ENCODE data around the gene DDR1. TPM values are rescaled to one million over a fixed set of nuclear protein-coding genes. Genes with fewer than 3 reads are reported as not detected.

DDR1 gene
- total RNA-seq, 2 donors from 2014 or later, result 140 to 151 TPM

DNA sequence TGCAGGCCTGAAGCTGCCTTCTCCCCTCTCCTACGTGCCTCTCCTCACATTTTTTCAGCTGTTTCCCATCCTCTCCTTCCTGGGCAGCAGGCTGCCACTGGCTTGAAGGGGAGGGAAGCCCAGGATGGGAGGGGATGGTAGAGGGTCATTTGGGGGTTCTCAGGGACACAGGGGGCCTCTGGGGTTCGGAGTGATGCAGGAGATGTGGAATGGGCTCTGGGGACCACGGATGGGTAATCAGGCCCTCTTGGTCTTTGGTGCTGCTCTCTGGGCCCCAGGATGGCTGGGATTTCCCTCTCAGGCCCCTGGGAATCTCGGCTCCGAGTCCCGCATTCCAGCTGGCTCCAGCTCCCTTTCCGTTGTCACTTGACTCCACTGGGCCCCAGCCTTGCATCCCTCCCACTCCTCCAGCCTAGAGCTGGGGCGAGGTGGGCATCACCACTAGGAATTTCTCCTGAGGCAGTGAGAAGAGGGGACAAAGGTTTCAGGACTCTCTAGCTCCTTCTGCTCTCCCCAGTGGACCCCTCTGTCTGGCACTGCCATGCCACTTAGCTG, 2.0 kb upstream of the DDR1 start:
- DNase-seq, result no peak
- Histone ChIP-seq H3K36me3 (ENCODE audit: control insufficient read depth, insufficient read depth, low read length) (no peaks in the 10 kb centered on the region), H3K4me3 (ENCODE audit: low read length) (peak overlapping the region; percentile 90), H3K9ac (ENCODE audit: extremely low read depth, low read length, poor library complexity, severe bottlenecking) (no peak overlapping the region), H3K27me3 (ENCODE audit: control insufficient read depth, insufficient read depth, low read length, poor library complexity, severe bottlenecking) (no peaks in the 10 kb centered on the region), H3K4me1 (ENCODE audit: control insufficient read depth, insufficient read depth, low read length) (peaks cover 18% of the 10 kb centered on the region), H3K9me3 (ENCODE audit: control insufficient read depth, low read length) (no peaks in the 10 kb centered on the region), H3K27ac (ENCODE audit: low read depth, low read length) (peak overlapping the region; percentile 99)
- Mint-ChIP-seq H3K36me3 (ENCODE audit: low read depth) (no peaks in the 10 kb centered on the region), H3K9me3 (no peaks in the 10 kb centered on the region), H3K27me3 (ENCODE audit: insufficient read depth) (peaks cover 3% of the 10 kb centered on the region), H3K4me1 (peaks cover 66% of the 10 kb centered on the region), H3K27ac (peak overlapping the region; percentile 89), H3K4me3 (peak overlapping the region; percentile 79)
- WGBS, 2 experiments (ENCODE audit: insufficient coverage in 1 of 2, insufficient read length in 1 of 2), result 29 to 39% methylated on average over 4 to 8 of the region's 8 CpGs
- TF ChIP-seq, protein P1, sequence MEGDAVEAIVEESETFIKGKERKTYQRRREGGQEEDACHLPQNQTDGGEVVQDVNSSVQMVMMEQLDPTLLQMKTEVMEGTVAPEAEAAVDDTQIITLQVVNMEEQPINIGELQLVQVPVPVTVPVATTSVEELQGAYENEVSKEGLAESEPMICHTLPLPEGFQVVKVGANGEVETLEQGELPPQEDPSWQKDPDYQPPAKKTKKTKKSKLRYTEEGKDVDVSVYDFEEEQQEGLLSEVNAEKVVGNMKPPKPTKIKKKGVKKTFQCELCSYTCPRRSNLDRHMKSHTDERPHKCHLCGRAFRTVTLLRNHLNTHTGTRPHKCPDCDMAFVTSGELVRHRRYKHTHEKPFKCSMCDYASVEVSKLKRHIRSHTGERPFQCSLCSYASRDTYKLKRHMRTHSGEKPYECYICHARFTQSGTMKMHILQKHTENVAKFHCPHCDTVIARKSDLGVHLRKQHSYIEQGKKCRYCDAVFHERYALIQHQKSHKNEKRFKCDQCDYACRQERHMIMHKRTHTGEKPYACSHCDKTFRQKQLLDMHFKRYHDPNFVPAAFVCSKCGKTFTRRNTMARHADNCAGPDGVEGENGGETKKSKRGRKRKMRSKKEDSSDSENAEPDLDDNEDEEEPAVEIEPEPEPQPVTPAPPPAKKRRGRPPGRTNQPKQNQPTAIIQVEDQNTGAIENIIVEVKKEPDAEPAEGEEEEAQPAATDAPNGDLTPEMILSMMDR (conservative IDR thresholded peaks at IDR 0.05), result no peak

- Mint-ChIP-seq H3K36me3 (ENCODE audit: low read depth) (no peaks in the 10 kb centered on the region), H3K27me3 (ENCODE audit: insufficient read depth) (peaks cover 3% of the 10 kb centered on the region), H3K4me1 (peaks cover 62% of the 10 kb centered on the region), H3K27ac (peak overlapping the region; percentile 89), H3K9me3 (no peaks in the 10 kb centered on the region), H3K4me3 (peak overlapping the region; percentile 79)
- Histone ChIP-seq H3K9me3 (ENCODE audit: control insufficient read depth, low read length) (no peaks in the 10 kb centered on the region), H3K4me1 (ENCODE audit: control insufficient read depth, insufficient read depth, low read length) (peaks cover 15% of the 10 kb centered on the region), H3K27ac (ENCODE audit: low read depth, low read length) (peak overlapping the region; percentile 99), H3K9ac (ENCODE audit: extremely low read depth, low read length, poor library complexity, severe bottlenecking) (peak overlapping the region; percentile 43), H3K4me3 (ENCODE audit: low read length) (peak overlapping the region; percentile 90), H3K27me3 (ENCODE audit: control insufficient read depth, insufficient read depth, low read length, poor library complexity, severe bottlenecking) (no peaks in the 10 kb centered on the region), H3K36me3 (ENCODE audit: control insufficient read depth, insufficient read depth, low read length) (no peaks in the 10 kb centered on the region)
- TF ChIP-seq, protein P1 (conservative IDR thresholded peaks at IDR 0.05), result no peak
- 15 to 32% methylated on average over 3 to 15 of the region's 15 CpGs for WGBS, 2 experiments (ENCODE audit: insufficient coverage in 1 of 2, insufficient read length in 1 of 2)
- DNase-seq, result peak; percentile 94
Measured at GRCh38 chr6:30882759-30883684, 1.3 kb upstream of the DDR1 start.

DNA sequence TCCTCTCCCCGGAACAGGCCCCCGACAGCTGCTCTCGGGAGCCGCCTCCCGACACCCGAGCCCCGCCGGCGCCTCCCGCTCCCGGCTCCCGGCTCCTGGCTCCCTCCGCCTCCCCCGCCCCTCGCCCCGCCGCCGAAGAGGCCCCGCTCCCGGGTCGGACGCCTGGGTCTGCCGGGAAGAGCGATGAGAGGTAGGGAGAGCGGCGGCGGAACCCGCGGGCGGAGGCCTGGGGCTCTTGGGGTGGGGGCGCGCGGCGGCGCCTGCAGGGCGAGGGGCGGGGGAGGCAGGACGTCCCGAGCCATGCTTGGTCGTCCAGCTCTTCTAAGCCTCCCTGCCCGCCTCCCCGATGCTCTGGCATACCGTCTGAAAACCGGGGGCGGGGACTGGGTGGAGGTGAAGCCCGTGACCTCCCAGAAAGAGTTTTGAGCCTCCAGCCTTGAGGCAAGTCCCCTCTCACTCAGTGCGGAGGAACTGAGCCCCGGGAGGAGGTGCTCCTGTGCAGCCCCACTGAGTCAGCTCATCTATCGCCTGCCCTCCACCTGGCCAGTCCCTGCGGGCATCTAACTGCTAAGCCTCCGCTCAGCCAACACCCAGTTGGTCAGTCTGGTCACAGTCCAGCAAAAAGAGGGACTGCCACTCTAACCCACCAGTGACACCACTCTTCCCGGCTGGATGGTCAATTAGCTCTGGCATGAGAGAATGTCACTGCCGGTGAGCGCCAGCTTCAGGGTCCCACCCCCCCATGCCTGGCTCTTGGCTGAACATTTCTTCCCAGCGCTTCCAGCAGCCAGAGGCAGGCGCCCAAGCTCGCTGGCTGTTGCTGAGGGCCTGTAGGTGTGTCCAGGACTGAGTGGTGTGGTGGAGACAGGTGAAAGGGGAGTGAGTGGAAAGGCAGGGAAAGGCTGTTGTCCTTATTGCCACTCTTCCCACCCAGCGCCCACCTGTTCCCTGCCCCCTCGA, 482 bp downstream of the DDR1 start:
- peaks cover 13% of the 10 kb centered on the region for H3K36me3 Mint-ChIP-seq (ENCODE audit: low read depth)
- peak overlapping the region; percentile 79 for H3K4me3 Mint-ChIP-seq
- peak overlapping the region; percentile 13 for H3K9ac ChIP-seq (ENCODE audit: extremely low read depth, low read length, poor library complexity, severe bottlenecking)
- H3K36me3 ChIP-seq (ENCODE audit: control insufficient read depth, insufficient read depth, low read length), result peaks cover 10% of the 10 kb centered on the region
- 5% methylated on average over 7 to 59 of the region's 59 CpGs for WGBS, 2 experiments (ENCODE audit: insufficient coverage in 1 of 2, insufficient read length in 1 of 2)
- H3K9me3 ChIP-seq (ENCODE audit: control insufficient read depth, low read length), result no peaks in the 10 kb centered on the region
- peak overlapping the region; percentile 97 for H3K27ac ChIP-seq (ENCODE audit: low read depth, low read length)
- peaks cover 58% of the 10 kb centered on the region for H3K4me1 Mint-ChIP-seq
- H3K4me3 ChIP-seq (ENCODE audit: low read length), result peak overlapping the region; percentile 90
- H3K27ac Mint-ChIP-seq, result peak overlapping the region; percentile 88
- peaks cover 13% of the 10 kb centered on the region for H3K4me1 ChIP-seq (ENCODE audit: control insufficient read depth, insufficient read depth, low read length)
- TF ChIP-seq, protein P1 (conservative IDR thresholded peaks at IDR 0.05), result no peak
- no peaks in the 10 kb centered on the region for H3K9me3 Mint-ChIP-seq
- no peaks in the 10 kb centered on the region for H3K27me3 Mint-ChIP-seq (ENCODE audit: insufficient read depth)
- DNase-seq, result peak; percentile 84
- H3K27me3 ChIP-seq (ENCODE audit: control insufficient read depth, insufficient read depth, low read length, poor library complexity, severe bottlenecking), result no peaks in the 10 kb centered on the region
